H1 (cell line): Measurements from ENCODE around the gene BCL3. TPM values are rescaled to one million over a fixed set of nuclear protein-coding genes. Genes with fewer than 3 reads are reported as not detected.

ENCODE experiments used
- CTCF ChIA-PET: fragments of 300-600 bp; sonication (Branson Sonifier 250); formaldehyde crosslinking; loops from one replicate; lab custom pipeline; 2021; ENCODE audit not compliant: partially characterized antibody; lab: Charles Lee
- POLR2A ChIA-PET: fragments of 300-600 bp; sonication (Branson Sonifier 250); formaldehyde crosslinking; loops from one replicate; lab custom pipeline; 2021; ENCODE audit warnings: inconsistent platforms; ENCODE audit not compliant: partially characterized antibody; lab: Charles Lee
- DNase-seq, 2 experiments: peaks; one replicate each; pipeline versions ENCODE4 v3.0.0 to v3.0.0-alpha.2; 2010 to 2022; ENCODE audit warnings: low spot score in 2 of 2, low read depth in 1 of 2, mixed read lengths in 1 of 2
- FAIRE-seq: peaks from 2 replicates; lab custom pipeline; 2011; peaks lifted over from hg19 to GRCh38; lab: Jason Lieb, UNC
- H2AFZ ChIP-seq: 2 replicates; pipeline ENCODE4 v1.8.1; 2012; ENCODE audit warnings: low read length, inconsistent platforms
- H2AK5ac ChIP-seq: 2 replicates; pipeline ENCODE4 v1.6.1; 2013; ENCODE audit warnings: low read depth, low read length
- H2BK120ac ChIP-seq: replicated peaks from 2 replicates; pipeline ENCODE3; 2013; ENCODE audit warnings: low read depth, low read length, inconsistent platforms
- H2BK12ac ChIP-seq: 2 replicates; pipeline ENCODE4 v1.6.1; 2013; ENCODE audit warnings: low read depth, low read length
- H2BK15ac ChIP-seq: 2 replicates; pipeline ENCODE4 v1.6.1; 2013; ENCODE audit warnings: low read length
- H2BK20ac ChIP-seq: 2 replicates; pipeline ENCODE4 v1.6.1; 2013; ENCODE audit warnings: low read length
- H2BK5ac ChIP-seq: 2 replicates; pipeline ENCODE4 v1.6.1; 2013; ENCODE audit warnings: low read depth, low read length
- H3K14ac ChIP-seq: 2 replicates; pipeline ENCODE4 v1.6.1; 2013; ENCODE audit warnings: inconsistent platforms; ENCODE audit not compliant: insufficient read length
- H3K18ac ChIP-seq: 2 replicates; pipeline ENCODE4 v1.6.1; 2013; ENCODE audit warnings: low read length; ENCODE audit errors: extremely low read depth
- H3K23ac ChIP-seq: 2 replicates; pipeline ENCODE4 v1.6.1; 2013; ENCODE audit warnings: inconsistent platforms; ENCODE audit not compliant: insufficient read length
- H3K23me2 ChIP-seq: 2 replicates; pipeline ENCODE4 v1.6.1; 2013; ENCODE audit warnings: low read depth, low read length
- H3K27ac ChIP-seq: 2 replicates; pipeline ENCODE4 v1.6.1; 2011; ENCODE audit warnings: low read depth, low read length, inconsistent platforms
- H3K27me3 ChIP-seq, 4 experiments: replicated peaks in 1 of 4; 1 replicate in 1 of 4; 2 replicates in 3 of 4; pipeline versions ENCODE4 v1.6.1 to v1.8.1; 2011 to 2013; ENCODE audit warnings: low read length in 3 of 4, mild to moderate bottlenecking in 3 of 4, inconsistent platforms in 2 of 4, mixed read lengths in 2 of 4, moderate library complexity in 1 of 4; ENCODE audit not compliant: control insufficient read depth in 3 of 4, insufficient read depth in 3 of 4; ENCODE audit errors: extremely low read depth in 1 of 4
- H3K36me3 ChIP-seq, 4 experiments: 2 replicates each; pipeline versions ENCODE4 v1.6.1 to v1.8.1; 2011 to 2013; ENCODE audit warnings: mild to moderate bottlenecking in 4 of 4, low read length in 3 of 4, moderate library complexity in 2 of 4, control low read depth in 1 of 4, inconsistent platforms in 1 of 4; ENCODE audit not compliant: insufficient read depth in 4 of 4, control insufficient read depth in 2 of 4
- H3K4ac ChIP-seq: replicated peaks from 2 replicates; pipeline ENCODE3; 2013; ENCODE audit warnings: low read length, low read depth, mixed read lengths, inconsistent platforms; ENCODE audit not compliant: insufficient read length
- H3K4me1 ChIP-seq, 4 experiments: replicated peaks in 1 of 4; 1 replicate in 1 of 4; 2 replicates in 3 of 4; pipeline versions ENCODE4 v1.6.1 to v1.8.1; 2011 to 2013; ENCODE audit warnings: low read length in 3 of 4, inconsistent platforms in 2 of 4, mixed read lengths in 1 of 4; ENCODE audit not compliant: insufficient read depth in 4 of 4, control insufficient read depth in 3 of 4
- H3K4me2 ChIP-seq, 2 experiments: 2 replicates each; pipeline versions ENCODE4 v1.6.1 to v1.8.1; 2011 to 2013; ENCODE audit warnings: low read depth in 2 of 2, low read length in 2 of 2, control low read depth in 1 of 2, inconsistent platforms in 1 of 2, mild to moderate bottlenecking in 1 of 2; ENCODE audit not compliant: insufficient read depth in 1 of 2
- H3K4me3 ChIP-seq, 4 experiments: fragments of 200-600, 300-600 bp in 1 of 4; sonication (generic), shearing (Covaris generic), sonication (Bioruptor Twin) in 1 of 4; 2 replicates each; pipeline versions ENCODE4 v1.5.1 to v1.8.1; 2011 to 2016; ENCODE audit warnings: low read length in 4 of 4, low read depth in 3 of 4, control low read depth in 2 of 4, inconsistent platforms in 2 of 4, mild to moderate bottlenecking in 2 of 4, mixed read lengths in 1 of 4, moderate library complexity in 1 of 4; ENCODE audit not compliant: insufficient read depth in 2 of 4; ENCODE audit errors: extremely low read depth in 1 of 4
- H3K56ac ChIP-seq: replicated peaks from 2 replicates; pipeline ENCODE3; 2013; ENCODE audit warnings: low read depth, mild to moderate bottlenecking, mixed read lengths, low read length, inconsistent platforms; ENCODE audit not compliant: insufficient read length
- H3K79me1 ChIP-seq: 2 replicates; pipeline ENCODE4 v1.6.1; 2013; ENCODE audit warnings: low read depth, low read length, control low read depth
- H3K79me2 ChIP-seq, 2 experiments: 2 replicates each; pipeline versions ENCODE4 v1.6.1 to v1.8.1; 2012 to 2013; ENCODE audit warnings: low read length in 2 of 2, mild to moderate bottlenecking in 2 of 2, inconsistent platforms in 1 of 2; ENCODE audit not compliant: insufficient read depth in 2 of 2, control insufficient read depth in 1 of 2
- H3K9ac ChIP-seq, 4 experiments: replicated peaks in 1 of 4; 1 replicate in 1 of 4; 2 replicates in 3 of 4; pipeline versions ENCODE4 v1.6.1 to v1.8.1; 2011 to 2013; ENCODE audit warnings: low read depth in 3 of 4, low read length in 3 of 4, control low read depth in 2 of 4, mild to moderate bottlenecking in 2 of 4, moderate library complexity in 2 of 4, inconsistent platforms in 1 of 4; ENCODE audit errors: extremely low read depth in 1 of 4
- H3K9me3 ChIP-seq, 2 experiments: 2 replicates each; pipeline versions ENCODE4 v1.6.1 to v1.8.1; 2012 to 2013; ENCODE audit warnings: mild to moderate bottlenecking in 2 of 2, moderate library complexity in 2 of 2, control low read depth in 1 of 2, inconsistent platforms in 1 of 2, low read depth in 1 of 2, low read length in 1 of 2, mixed read lengths in 1 of 2; ENCODE audit not compliant: insufficient read depth in 2 of 2
- H4K20me1 ChIP-seq, 2 experiments: replicated peaks in 1 of 2; 2 replicates each; pipeline versions ENCODE3 to v1.8.1; 2011 to 2013; ENCODE audit warnings: inconsistent platforms in 2 of 2, low read length in 2 of 2, mild to moderate bottlenecking in 1 of 2; ENCODE audit not compliant: insufficient read depth in 2 of 2, control insufficient read depth in 1 of 2
- H4K5ac ChIP-seq: 2 replicates; pipeline ENCODE4 v1.6.1; 2013; ENCODE audit warnings: low read length, low read depth, mixed read lengths, inconsistent platforms; ENCODE audit not compliant: insufficient read length
- H4K8ac ChIP-seq: 2 replicates; pipeline ENCODE4 v1.8.0; 2013; ENCODE audit warnings: mild to moderate bottlenecking, moderate library complexity, low read length, inconsistent platforms; ENCODE audit not compliant: insufficient read depth; ENCODE audit errors: extremely low read depth
- H4K91ac ChIP-seq: replicated peaks from 2 replicates; pipeline ENCODE3; 2013; ENCODE audit warnings: low read length, mixed read lengths, inconsistent platforms; ENCODE audit not compliant: insufficient read length
- CTCF ChIP-seq, 3 experiments: IDR thresholded peaks; 1 replicate in 2 of 3; 2 replicates in 1 of 3; pipeline versions ENCODE4 v1.5.1 to v1.6.1; 2011; ENCODE audit warnings: low read length in 3 of 3, mild to moderate bottlenecking in 3 of 3, inconsistent platforms in 2 of 3, low read depth in 1 of 3, moderate library complexity in 1 of 3; ENCODE audit not compliant: insufficient read depth in 1 of 3; ENCODE audit errors: control extremely low read depth in 1 of 3
- JUND ChIP-seq: IDR thresholded peaks from 2 replicates; pipeline ENCODE4 v1.6.1; 2011; ENCODE audit warnings: mild to moderate bottlenecking, improper control_type of control experiment, low read length
- KDM5A ChIP-seq: fragments of 200-600 bp; IDR thresholded peaks from 2 replicates; pipeline ENCODE4 v1.7.1; 2012; ENCODE audit warnings: mild to moderate bottlenecking, low read length, inconsistent platforms, mixed read lengths
- WGBS, 2 experiments: shearing (Covaris generic) in 1 of 2; methylation state at CpG; one replicate each; pipeline versions ENCODE4 v1.1.6 to v1.1.7; 2013 to 2015; ENCODE audit warnings: low lambda C conversion rate in 2 of 2, mixed read lengths in 2 of 2, inconsistent platforms in 1 of 2, low coverage in 1 of 2, missing lambda C conversion rate in 1 of 2; ENCODE audit not compliant: insufficient replicate concordance in 2 of 2, insufficient coverage in 1 of 2, insufficient read length in 1 of 2; ENCODE audit errors: extremely low coverage in 1 of 2, missing lambda C conversion rate in 1 of 2; 5-methylcytosine and 5-hydroxymethylcytosine counted together
- polyA plus RNA-seq, 7 experiments: library from polyadenylated mRNA; depleted of rRNA in 3 of 7; stranded (reverse) in 5 of 7; unstranded in 2 of 7; fragments of >200 nt in 5 of 7; fragments of 200-250 nt in 2 of 7; gene quantifications; 1 replicate in 5 of 7; 2 replicates in 1 of 7; 4 replicates in 1 of 7; pipeline versions ENCODE4 v1.2.1 to v1.2.3, GENCODE V29; 2011 to 2013; ENCODE audit warnings: missing spikeins in 2 of 7, mixed read lengths in 2 of 7
- total RNA-seq: library from RNA; stranded (reverse); fragmentation: NEBNext Ultra II Directional; extraction: Animal tissue kit (Norgen Biotek cat#: 25700); gene quantifications from 2 replicates; pipeline ENCODE4 v1.2.1, GENCODE V29; 2021

BCL3 gene
- total and polyA plus RNA-seq, 2 of the 8 experiments (the other 6 are each of a cell fraction or from before 2014, with no cell fraction given): 0.88 to 2.4 TPM

GRCh38 chr19:44728178-44728577, 20.3 kb upstream of the BCL3 start:
- no peak overlapping the region for H3K4ac ChIP-seq
- H4K8ac ChIP-seq: no peak overlapping the region
- DNase-seq (no peak), FAIRE-seq (no peak)
- H2BK12ac ChIP-seq: no peak overlapping the region
- H4K91ac ChIP-seq: no peak overlapping the region
- H3K36me3 ChIP-seq: no peaks in the 10 kb centered on the region
- no peaks in the 10 kb centered on the region for H3K79me2 ChIP-seq
- H3K4me3 ChIP-seq: no peak overlapping the region
- no peak overlapping the region for H3K23ac ChIP-seq
- H2BK120ac ChIP-seq: no peak overlapping the region
- H4K5ac ChIP-seq: no peak overlapping the region
- H3K27me3 ChIP-seq: no peaks in the 10 kb centered on the region; a peak in 1 of 7 replicates
- no peak overlapping the region for H3K56ac ChIP-seq
- ChIA-PET POLR2A (interaction anchor here (0.6 to 2.3 kb wide), 4 partner anchors 10 to 23 kb away, joined by 3 to 4 read pairs (median 3); partner anchors contain the start of gene BCL3), CTCF (interaction anchor here (0.8 to 20.6 kb wide), 14 partner anchors 10 to 157 kb away, joined by 3 to 468 read pairs (median 4); partner anchors contain the start of gene NECTIN2)
- H3K27ac ChIP-seq: no peak overlapping the region
- TF ChIP-seq JUND (no peak), KDM5A (no peak), CTCF (IDR thresholded peaks at IDR 0.05; ENCODE audit: control extremely low read depth in 1 of 3, insufficient read depth in 1 of 3, low read depth in 1 of 3, low read length in 3 of 3) (no peak)
- no peaks in the 10 kb centered on the region for H3K9me3 ChIP-seq
- H2BK5ac ChIP-seq: no peak overlapping the region
- no peak overlapping the region for H3K14ac ChIP-seq
- no peak overlapping the region for H3K4me2 ChIP-seq
- WGBS, 2 experiments: 84% methylated on average over 6 of the region's 6 CpGs; no CpG with 5 or more reads in 1 of the 2 experiments
- no peak overlapping the region for H3K9ac ChIP-seq
- H3K23me2 ChIP-seq: no peaks in the 10 kb centered on the region
- H4K20me1 ChIP-seq: no peaks in the 10 kb centered on the region
- no peak overlapping the region for H2AK5ac ChIP-seq
- H3K79me1 ChIP-seq: no peaks in the 10 kb centered on the region
- H2BK20ac ChIP-seq: no peak overlapping the region
- H2AFZ ChIP-seq: no peak overlapping the region
- no peak overlapping the region for H3K18ac ChIP-seq
- 0 out of 2 replicates have a peak overlapping the region, but pooled peaks have one; percentile 61 for H2BK15ac ChIP-seq
- H3K4me1 ChIP-seq: no peaks in the 10 kb centered on the region
